Measurements from ENCODE around the gene TMEM61. TPM values are rescaled to one million over a fixed set of nuclear protein-coding genes. Genes with fewer than 3 reads are reported as not detected.
"Not testable (repeated sequence)": the region's sequence is repeated elsewhere in the genome, so short reads cannot be mapped to it uniquely, and the experiment has no call there.

The TMEM61 gene
- total RNA-seq, 1 experiment from 2014 or later: not detected

- no peaks in the 10 kb centered on the region for H3K36me3 ChIP-seq
- H3K9me3 ChIP-seq (replicated peaks): no peaks in the 10 kb centered on the region
- peaks cover 20% of the 10 kb centered on the region for H3K4me1 ChIP-seq (replicated peaks)
- H3K27ac ChIP-seq: no peak overlapping the region
- DNase-seq (ENCODE audit: low read depth in 1 of 2, low spot score in 2 of 2): peak; percentile 67 to 79
- no peaks in the 10 kb centered on the region for H3K27me3 ChIP-seq (replicated peaks)
- H3K4me3 ChIP-seq: no peak overlapping the region
Measured at GRCh38 chr1:54950369-54951163, 29.9 kb upstream of the TMEM61 start.

GRCh38 chr1:54951810-54952226 is 28.6 kb upstream of the TMEM61 start:
- peaks cover 25% of the 10 kb centered on the region for H3K4me1 ChIP-seq (replicated peaks)

GRCh38 chr1:54952950-54953718 is 27.3 kb upstream of the TMEM61 start:
- H3K4me1 ChIP-seq (replicated peaks): peaks cover 25% of the 10 kb centered on the region
- no peaks in the 10 kb centered on the region for H3K27me3 ChIP-seq (replicated peaks)
- H3K4me3 ChIP-seq: no peak overlapping the region
- no peak overlapping the region for H3K27ac ChIP-seq
- H3K9me3 ChIP-seq (replicated peaks): peaks cover 5% of the 10 kb centered on the region; the same call in 1 of the 2 replicates
- no peak for DNase-seq (ENCODE audit: low read depth in 1 of 2, low spot score in 2 of 2)
- H3K36me3 ChIP-seq: no peaks in the 10 kb centered on the region

More at GRCh38 chr1:54951810-54952226, 28.6 kb upstream of the TMEM61 start:
- no peak for DNase-seq (ENCODE audit: low read depth in 1 of 2, low spot score in 2 of 2)
- Histone ChIP-seq H3K27me3 (replicated peaks) (no peaks in the 10 kb centered on the region), H3K27ac (no peak overlapping the region), H3K9me3 (replicated peaks) (no peaks in the 10 kb centered on the region), H3K4me3 (no peak overlapping the region), H3K36me3 (no peaks in the 10 kb centered on the region)

- Histone ChIP-seq H3K27me3 (replicated peaks) (no peaks in the 10 kb centered on the region), H3K4me1 (replicated peaks) (peaks cover 25% of the 10 kb centered on the region), H3K36me3 (no peaks in the 10 kb centered on the region), H3K27ac (no peak overlapping the region), H3K4me3 (no peak overlapping the region), H3K9me3 (replicated peaks) (peaks cover 5% of the 10 kb centered on the region; the same call in 1 of the 2 replicates)
- DNase-seq (ENCODE audit: low read depth in 1 of 2, low spot score in 2 of 2): no peak
Measured at GRCh38 chr1:54953846-54954245, 26.6 kb upstream of the TMEM61 start.

- peaks cover 5% of the 10 kb centered on the region; the same call in 1 of the 2 replicates for H3K9me3 ChIP-seq (replicated peaks)
- peaks cover 22% of the 10 kb centered on the region for H3K4me1 ChIP-seq (replicated peaks)
- no peaks in the 10 kb centered on the region for H3K27me3 ChIP-seq (replicated peaks)
- no peak overlapping the region for H3K4me3 ChIP-seq
- H3K36me3 ChIP-seq: no peaks in the 10 kb centered on the region
- H3K27ac ChIP-seq: peak overlapping the region; percentile 53
- peak in 1 of 2 experiments; percentile 46 for DNase-seq (ENCODE audit: low read depth in 1 of 2, low spot score in 2 of 2)
Measured at GRCh38 chr1:54955359-54955758, 25.1 kb upstream of the TMEM61 start.

GRCh38 chr1:54956726-54957125 is 23.7 kb upstream of the TMEM61 start:
- H3K4me1 ChIP-seq (replicated peaks): peaks cover 16% of the 10 kb centered on the region
- peaks cover 5% of the 10 kb centered on the region; the same call in 1 of the 2 replicates for H3K9me3 ChIP-seq (replicated peaks)
- H3K27ac ChIP-seq: no peak overlapping the region
- H3K36me3 ChIP-seq: no peaks in the 10 kb centered on the region
- no peak overlapping the region for H3K4me3 ChIP-seq
- no peak for DNase-seq (ENCODE audit: low read depth in 1 of 2, low spot score in 2 of 2)
- H3K27me3 ChIP-seq (replicated peaks): no peaks in the 10 kb centered on the region

GRCh38 chr1:54959241-54959640 is 21.2 kb upstream of the TMEM61 start:
- Histone ChIP-seq H3K27ac (no peak overlapping the region), H3K4me3 (no peak overlapping the region), H3K9me3 (replicated peaks) (peaks cover 5% of the 10 kb centered on the region; the same call in 1 of the 2 replicates), H3K4me1 (replicated peaks) (peaks cover 11% of the 10 kb centered on the region), H3K36me3 (no peaks in the 10 kb centered on the region), H3K27me3 (replicated peaks) (no peaks in the 10 kb centered on the region)
- DNase-seq (ENCODE audit: low read depth in 1 of 2, low spot score in 2 of 2): no peak

- no peak for DNase-seq (ENCODE audit: low read depth in 1 of 2, low spot score in 2 of 2)
- Histone ChIP-seq H3K4me3 (no peak overlapping the region), H3K9me3 (replicated peaks) (peaks cover 2% of the 10 kb centered on the region; the same call in 1 of the 2 replicates), H3K27ac (no peak overlapping the region), H3K36me3 (no peaks in the 10 kb centered on the region), H3K27me3 (replicated peaks) (no peaks in the 10 kb centered on the region; the same call in 1 of the 2 replicates), H3K4me1 (replicated peaks) (peaks cover 18% of the 10 kb centered on the region)
Measured at GRCh38 chr1:54962612-54963395, 17.6 kb upstream of the TMEM61 start.

GRCh38 chr1:54963829-54964228 is 16.6 kb upstream of the TMEM61 start:
- peaks cover 18% of the 10 kb centered on the region for H3K4me1 ChIP-seq (replicated peaks)
- H3K36me3 ChIP-seq; H3K9me3 ChIP-seq (replicated peaks); H3K4me3 ChIP-seq; DNase-seq (ENCODE audit: low read depth in 1 of 2, low spot score in 2 of 2); H3K27ac ChIP-seq; H3K27me3 ChIP-seq (replicated peaks): not testable (repeated sequence)

GRCh38 chr1:54965624-54966340 is 14.6 kb upstream of the TMEM61 start:
- DNase-seq (ENCODE audit: low read depth in 1 of 2, low spot score in 2 of 2): peak; percentile 30 to 64
- Histone ChIP-seq H3K4me1 (replicated peaks) (peaks cover 18% of the 10 kb centered on the region), H3K27ac (no peak overlapping the region), H3K4me3 (no peak overlapping the region), H3K27me3 (replicated peaks) (no peaks in the 10 kb centered on the region; the same call in 1 of the 2 replicates), H3K9me3 (replicated peaks) (no peaks in the 10 kb centered on the region), H3K36me3 (no peaks in the 10 kb centered on the region)

GRCh38 chr1:54967372-54967771 is 13.1 kb upstream of the TMEM61 start:
- DNase-seq (ENCODE audit: low read depth in 1 of 2, low spot score in 2 of 2): no peak
- no peaks in the 10 kb centered on the region; the same call in 1 of the 2 replicates for H3K27me3 ChIP-seq (replicated peaks)
- peaks cover 26% of the 10 kb centered on the region for H3K4me1 ChIP-seq (replicated peaks)
- H3K27ac ChIP-seq: no peak overlapping the region
- no peaks in the 10 kb centered on the region for H3K36me3 ChIP-seq
- no peak overlapping the region for H3K4me3 ChIP-seq
- no peaks in the 10 kb centered on the region for H3K9me3 ChIP-seq (replicated peaks)

- Histone ChIP-seq H3K4me3 (no peak overlapping the region), H3K27me3 (replicated peaks) (no peaks in the 10 kb centered on the region; the same call in 1 of the 2 replicates), H3K4me1 (replicated peaks) (peaks cover 26% of the 10 kb centered on the region), H3K36me3 (no peaks in the 10 kb centered on the region), H3K9me3 (replicated peaks) (no peaks in the 10 kb centered on the region), H3K27ac (no peak overlapping the region)
- DNase-seq (ENCODE audit: low read depth in 1 of 2, low spot score in 2 of 2): no peak
Measured at GRCh38 chr1:54968551-54968950, 11.9 kb upstream of the TMEM61 start.

- DNase-seq (ENCODE audit: low read depth in 1 of 2, low spot score in 2 of 2): no peak
- Histone ChIP-seq H3K27me3 (replicated peaks) (no peaks in the 10 kb centered on the region; the same call in 1 of the 2 replicates), H3K4me1 (replicated peaks) (peaks cover 26% of the 10 kb centered on the region)
Measured at GRCh38 chr1:54969879-54970278, 10.5 kb upstream of the TMEM61 start.

More at GRCh38 chr1:54969879-54970278, 10.5 kb upstream of the TMEM61 start:
- no peak overlapping the region for H3K27ac ChIP-seq
- no peaks in the 10 kb centered on the region for H3K9me3 ChIP-seq (replicated peaks)
- no peaks in the 10 kb centered on the region for H3K36me3 ChIP-seq
- H3K4me3 ChIP-seq: no peak overlapping the region
